Measurements from ENCODE around the gene TRAF3IP1. TPM values are rescaled to one million over a fixed set of nuclear protein-coding genes. Genes with fewer than 3 reads are reported as not detected.

TRAF3IP1 gene
- total RNA-seq, 1 donor from 2014 or later = 21.7 TPM

- ATAC-seq (no peak), DNase-seq (no peak)
- no peak overlapping the region for H3K4me3 ChIP-seq
- intact Hi-C loops (cut with DNase I) = no loop called here
- H3K36me3 ChIP-seq = peaks cover 53% of the 10 kb centered on the region
- no peak for TF ChIP-seq CTCF (IDR thresholded peaks at IDR 0.05)
- H3K27ac ChIP-seq = no peak overlapping the region
- H3K4me1 ChIP-seq = peaks cover 11% of the 10 kb centered on the region
- H3K9me3 ChIP-seq = no peaks in the 10 kb centered on the region
- H3K27me3 ChIP-seq (ENCODE audit: low read depth) = no peaks in the 10 kb centered on the region
These were observed 113.1 kb downstream of the TRAF3IP1 start for GRCh38 chr2:238433300-238433915.

GRCh38 chr2:238433941-238434845, 113.9 kb downstream of the TRAF3IP1 start:
- H3K36me3 ChIP-seq = peaks cover 61% of the 10 kb centered on the region
- no peak for TF ChIP-seq CTCF (IDR thresholded peaks at IDR 0.05)
- DNase-seq = no peak
- intact Hi-C loops (cut with DNase I) = no loop called here
- H3K4me1 ChIP-seq = peaks cover 11% of the 10 kb centered on the region
- no peak overlapping the region for H3K27ac ChIP-seq
- no peaks in the 10 kb centered on the region for H3K27me3 ChIP-seq (ENCODE audit: low read depth)
- no peaks in the 10 kb centered on the region for H3K9me3 ChIP-seq
- no peak for ATAC-seq
- H3K4me3 ChIP-seq = no peak overlapping the region

DNA sequence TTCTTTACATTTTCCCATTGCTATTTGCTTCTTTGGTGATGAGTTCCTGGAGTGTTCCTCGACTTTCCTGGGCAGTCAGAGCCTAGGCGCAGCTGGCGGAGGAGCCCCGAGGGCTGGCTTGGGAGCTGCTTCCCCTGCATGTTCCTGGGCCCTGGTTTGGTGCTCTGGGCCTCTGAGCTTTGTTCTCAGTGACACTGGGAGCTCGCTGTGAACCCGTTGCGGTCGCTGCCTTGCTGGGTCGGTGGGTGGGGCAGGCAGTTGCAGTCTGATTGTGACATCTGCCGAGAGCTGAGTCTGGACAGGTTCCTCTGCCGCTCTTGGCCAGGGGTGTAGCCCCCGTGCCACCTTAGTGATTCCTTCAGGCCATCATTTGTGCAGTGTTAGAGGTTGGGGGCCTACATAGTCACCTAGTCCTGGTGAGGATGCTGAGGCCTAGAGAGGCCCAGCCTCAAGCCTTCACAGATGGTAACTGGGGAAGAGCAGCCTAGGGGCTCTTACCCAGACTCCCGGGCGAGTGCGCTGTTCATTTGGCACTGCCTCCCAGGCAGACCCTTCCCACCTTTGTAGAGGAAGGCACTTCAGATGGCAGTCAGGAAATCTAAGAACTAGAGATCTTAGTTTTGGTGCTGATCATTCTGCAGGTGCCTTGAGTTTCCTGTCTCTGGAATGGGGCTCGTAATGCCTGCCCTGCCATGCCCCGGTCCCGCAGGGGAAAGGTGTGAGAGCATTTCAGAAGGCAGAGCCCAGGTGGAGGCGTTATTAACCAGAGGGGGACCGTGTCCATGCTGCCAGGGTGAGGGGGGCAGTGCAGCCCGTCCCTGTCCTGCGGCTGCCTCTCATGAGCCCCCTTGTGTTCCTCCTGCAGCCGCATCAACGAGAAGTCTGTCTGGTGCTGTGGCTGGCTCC, 114.8 kb downstream of the TRAF3IP1 start:
- H3K36me3 ChIP-seq = peaks cover 66% of the 10 kb centered on the region
- no peak overlapping the region for H3K27ac ChIP-seq
- H3K27me3 ChIP-seq (ENCODE audit: low read depth) = no peaks in the 10 kb centered on the region
- TF ChIP-seq CTCF (IDR thresholded peaks at IDR 0.05) = no peak
- no peaks in the 10 kb centered on the region for H3K9me3 ChIP-seq
- intact Hi-C loops (cut with DNase I) = no loop called here
- no peak overlapping the region for H3K4me3 ChIP-seq
- peaks cover 15% of the 10 kb centered on the region for H3K4me1 ChIP-seq
- DNase-seq (no peak), ATAC-seq (peak; percentile 25 to 31)

DNA sequence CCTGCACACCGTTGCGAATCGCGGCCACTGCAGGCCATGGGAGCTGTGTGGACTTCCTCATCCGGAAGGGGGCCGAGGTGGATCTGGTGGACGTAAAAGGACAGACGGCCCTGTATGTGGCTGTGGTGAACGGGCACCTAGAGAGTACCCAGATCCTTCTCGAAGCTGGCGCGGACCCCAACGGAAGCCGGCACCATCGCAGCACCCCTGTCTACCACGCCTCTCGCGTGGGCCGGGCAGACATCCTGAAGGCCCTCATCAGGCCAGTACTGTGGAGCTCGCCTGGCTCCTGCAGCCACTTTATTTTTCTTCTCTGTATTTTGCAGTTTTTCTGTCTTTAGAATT, 115.4 kb downstream of the TRAF3IP1 start:
- peaks cover 15% of the 10 kb centered on the region for H3K4me1 ChIP-seq
- TF ChIP-seq CTCF (IDR thresholded peaks at IDR 0.05) = no peak
- H3K9me3 ChIP-seq = no peaks in the 10 kb centered on the region
- no peak for DNase-seq
- no peaks in the 10 kb centered on the region for H3K27me3 ChIP-seq (ENCODE audit: low read depth)
- H3K4me3 ChIP-seq = no peak overlapping the region
- intact Hi-C loops (cut with DNase I) = no loop called here
- H3K27ac ChIP-seq = no peak overlapping the region
- ATAC-seq = no peak
- peaks cover 66% of the 10 kb centered on the region for H3K36me3 ChIP-seq
